Activated CD4-positive, alpha-beta T cell treated with anti-CD3 and anti-CD28 coated beads for 48 hours (primary cell): ENCODE measurements around the gene IDUA.
"Not testable (repeated sequence)": the region's sequence is repeated elsewhere in the genome, so short reads cannot be mapped to it uniquely, and the experiment has no call there.

Source experiments
- DNase-seq: peaks from one replicate; pipeline ENCODE4 v3.0.0-alpha.2; 2020

Gene IDUA

DNA sequence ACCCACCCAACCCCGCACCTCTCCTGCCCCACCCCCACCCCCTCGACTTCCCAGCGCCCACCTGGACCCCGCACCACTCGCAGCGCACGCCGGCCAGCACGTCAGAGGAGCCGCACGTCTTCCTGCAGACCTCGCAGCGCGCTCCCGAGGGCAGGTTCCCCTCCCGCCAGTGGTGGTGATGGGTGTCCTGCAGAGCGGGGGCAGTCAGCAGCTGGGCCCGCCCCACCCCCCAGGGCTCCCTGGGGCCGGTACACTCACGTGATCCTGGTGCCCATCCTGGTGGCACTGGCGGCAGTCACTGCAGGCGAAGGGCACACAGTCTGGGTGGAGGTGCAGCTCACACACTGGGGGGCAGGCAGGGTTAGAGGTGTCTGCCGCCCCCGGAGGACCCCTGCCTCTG lies 18.6 kb upstream of the IDUA start:
- DNase-seq, result no peak

- DNase-seq, result no peak
Observed at GRCh38 chr4:968621-969394, 18.0 kb upstream of the IDUA start.

- no peak for DNase-seq
Observed at GRCh38 chr4:970046-970745, 16.6 kb upstream of the IDUA start.

DNA sequence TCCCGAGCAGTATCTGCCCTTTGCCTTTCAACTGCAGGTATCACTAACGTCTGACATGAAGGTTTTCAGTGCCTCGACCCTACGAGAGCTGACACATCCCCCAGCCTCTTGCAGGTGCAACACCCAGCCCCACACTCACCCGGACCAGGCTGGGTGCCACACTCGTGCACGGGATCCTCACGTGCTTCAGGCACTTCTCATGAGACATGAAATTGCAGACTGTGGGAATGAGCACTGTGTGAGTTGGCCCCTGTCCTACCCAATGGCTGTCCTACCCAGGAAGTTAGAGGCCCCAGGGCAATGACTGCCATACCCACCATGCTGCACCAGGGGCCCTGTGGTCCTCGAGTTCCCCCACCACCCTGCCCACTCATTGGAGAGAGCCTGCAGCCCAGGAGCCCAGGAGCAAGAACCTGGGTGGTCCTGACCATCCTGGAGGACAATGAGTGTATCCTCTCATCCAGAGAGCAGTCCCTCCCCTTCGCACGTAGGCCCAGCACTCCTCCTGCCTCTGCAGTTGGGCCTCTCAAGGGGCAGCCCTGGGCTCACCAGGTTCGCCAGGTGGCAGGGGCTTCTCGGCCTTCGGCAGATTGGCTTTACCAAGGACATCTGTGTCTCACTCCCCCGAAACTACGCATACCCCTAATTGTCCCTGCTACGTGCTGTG lies 15.9 kb upstream of the IDUA start:
- DNase-seq, result no peak

DNA sequence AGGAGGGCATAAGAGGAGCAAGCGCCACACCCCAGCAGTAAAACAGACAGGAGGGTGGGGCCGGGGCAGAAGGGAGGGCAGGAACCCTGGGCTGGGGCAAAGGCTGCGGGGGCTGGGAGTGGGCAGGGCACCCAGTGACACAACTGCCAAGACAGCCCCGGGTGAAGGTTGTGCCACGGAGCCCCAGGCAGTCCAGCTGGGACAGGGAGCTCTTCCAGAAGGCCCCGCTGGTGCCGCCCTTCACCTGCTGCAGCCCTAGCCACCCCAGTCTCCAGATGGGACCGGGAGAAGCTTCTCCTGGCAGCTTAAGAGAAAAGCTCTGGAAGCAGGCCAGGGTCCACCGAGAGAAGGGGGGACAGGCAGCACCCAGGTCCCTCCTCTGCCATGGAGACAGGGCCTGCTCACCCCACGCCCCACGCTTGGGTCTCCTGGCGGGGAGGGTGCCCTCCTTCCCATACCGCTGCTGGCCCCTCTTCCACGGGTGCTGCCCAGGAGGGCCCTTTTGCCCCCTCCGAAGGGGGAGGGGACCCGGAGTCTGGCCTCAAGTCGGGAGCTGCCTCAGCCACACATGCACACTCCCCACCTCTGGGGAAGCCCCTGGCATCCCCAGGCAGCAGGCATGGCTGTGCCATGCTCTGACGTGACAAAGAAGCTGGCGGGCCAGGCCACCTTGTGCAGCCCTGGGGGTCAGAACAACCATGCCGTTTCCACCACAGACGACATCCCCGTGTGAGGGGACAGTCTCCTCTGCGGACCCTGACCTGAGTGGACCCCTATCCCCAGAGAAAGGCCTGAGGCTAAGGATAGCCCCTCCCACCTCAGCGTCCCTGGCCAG lies 15.0 kb upstream of the IDUA start:
- no peak for DNase-seq

- peak; percentile 53 for DNase-seq
Observed at GRCh38 chr4:972651-973424, 14.0 kb upstream of the IDUA start.

DNA sequence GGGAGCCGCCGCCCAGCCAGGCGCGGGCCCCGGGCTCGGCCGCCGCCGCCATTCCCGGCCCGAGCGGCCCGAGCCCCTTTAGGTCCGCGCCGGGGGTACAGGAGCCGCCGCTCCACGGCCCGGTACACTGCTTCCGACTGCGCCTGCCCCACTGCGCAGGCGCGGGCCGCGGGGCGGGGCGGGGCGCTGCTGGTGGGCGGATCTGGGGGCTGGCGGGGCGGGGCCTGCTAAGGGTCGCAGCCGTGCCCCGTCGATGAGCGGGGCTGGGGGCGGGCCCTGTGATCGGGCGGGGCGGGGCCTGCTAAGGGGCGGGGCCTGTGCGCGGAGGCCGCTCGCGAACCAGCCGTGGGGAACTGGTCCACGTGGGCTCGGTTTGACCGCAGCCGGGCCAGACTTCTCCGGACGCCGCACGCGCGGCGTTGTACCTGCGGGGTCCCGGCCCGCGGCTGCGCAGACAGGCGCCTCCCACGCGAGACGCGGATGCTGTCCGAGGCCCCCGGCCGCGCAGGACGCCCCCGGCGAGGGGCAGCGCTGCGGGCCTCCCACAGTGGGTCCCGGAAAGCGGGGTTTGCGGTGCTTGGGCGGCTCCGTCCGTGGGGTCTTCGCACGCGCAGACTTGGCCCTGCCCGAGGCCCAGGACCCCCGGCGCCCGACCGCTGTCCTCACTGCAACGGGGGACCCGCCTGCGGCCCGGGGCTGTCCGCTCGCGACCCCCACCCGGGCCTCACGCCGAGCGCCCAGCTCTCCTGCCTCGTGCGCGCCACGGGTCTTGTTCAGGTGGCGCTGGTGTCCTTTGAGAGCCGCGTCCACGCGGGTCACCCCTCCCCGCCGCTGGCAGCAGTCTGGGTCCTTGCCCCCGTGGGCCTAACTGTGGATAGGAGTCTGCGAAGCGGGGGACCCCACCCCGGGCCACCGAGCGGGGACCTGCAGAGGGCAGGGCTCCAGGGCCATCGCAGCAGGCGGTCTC lies 13.1 kb upstream of the IDUA start, which contains the start of gene DGKQ:
Gene DGKQ, minus strand, starts transcription at position 139 of the 967 bp plus-strand sequence. Its CDS starts 87 bp downstream, at position 52.
- DNase-seq, result peak; percentile 87

DNA sequence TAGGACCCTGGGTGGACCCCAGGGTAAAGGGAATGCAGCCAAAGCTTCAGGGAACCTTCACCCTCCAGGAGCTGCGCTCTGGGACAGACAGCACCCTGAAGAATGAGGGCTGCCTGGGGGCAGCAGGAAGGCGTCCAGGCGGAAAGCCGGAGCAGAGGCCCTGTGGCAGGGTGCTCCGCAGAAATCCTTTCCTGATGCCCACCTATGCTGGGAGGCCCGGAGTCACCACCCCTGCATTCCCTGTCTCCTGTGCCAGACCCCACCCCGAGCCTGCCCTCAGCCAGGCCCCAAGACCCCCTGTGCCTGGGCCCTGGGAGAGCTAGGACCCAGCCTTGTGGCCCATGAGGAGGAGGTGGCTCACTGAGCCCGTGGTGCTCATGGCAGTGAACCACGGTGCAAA lies 12.2 kb upstream of the IDUA start:
- no peak for DNase-seq

GRCh38 chr4:976016-976415 lies 10.8 kb upstream of the IDUA start:
- not testable (repeated sequence) for DNase-seq

DNA sequence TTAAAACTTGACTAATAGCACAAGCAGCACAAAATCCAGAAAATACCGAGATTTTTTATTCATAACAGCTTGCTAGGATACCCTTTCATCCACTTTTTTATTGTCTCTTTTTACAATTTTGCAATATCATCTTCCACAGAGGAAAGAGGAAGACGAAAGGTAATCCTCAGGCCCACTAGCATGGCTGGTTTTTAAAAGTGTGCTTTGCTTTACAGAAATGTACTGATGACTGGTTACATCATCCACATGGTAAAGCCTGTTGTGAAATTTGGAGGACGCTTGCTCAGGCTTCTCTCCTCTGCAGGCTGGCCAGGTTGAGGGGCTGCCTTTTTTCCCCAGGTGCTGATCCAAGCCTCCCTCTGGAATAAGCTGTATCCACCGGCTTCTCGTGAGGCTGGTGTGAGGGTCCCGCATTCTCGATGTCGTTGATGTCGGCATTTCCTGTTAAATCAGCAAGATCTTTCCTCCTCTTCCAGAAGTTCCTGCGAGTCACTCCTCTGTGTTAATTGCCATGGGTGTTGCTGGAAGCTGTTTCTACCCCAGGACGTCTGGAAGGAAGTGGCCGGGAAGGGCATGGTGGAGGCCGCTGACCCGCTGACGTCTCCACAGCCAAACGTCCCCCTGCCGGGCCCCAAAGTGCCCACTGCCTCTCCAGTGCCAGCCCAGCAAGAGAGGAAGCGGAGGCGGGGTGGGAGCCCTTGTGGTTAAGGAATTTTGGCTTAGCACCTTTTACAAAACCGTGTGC lies 7.7 kb upstream of the IDUA start:
- no peak for DNase-seq

DNA sequence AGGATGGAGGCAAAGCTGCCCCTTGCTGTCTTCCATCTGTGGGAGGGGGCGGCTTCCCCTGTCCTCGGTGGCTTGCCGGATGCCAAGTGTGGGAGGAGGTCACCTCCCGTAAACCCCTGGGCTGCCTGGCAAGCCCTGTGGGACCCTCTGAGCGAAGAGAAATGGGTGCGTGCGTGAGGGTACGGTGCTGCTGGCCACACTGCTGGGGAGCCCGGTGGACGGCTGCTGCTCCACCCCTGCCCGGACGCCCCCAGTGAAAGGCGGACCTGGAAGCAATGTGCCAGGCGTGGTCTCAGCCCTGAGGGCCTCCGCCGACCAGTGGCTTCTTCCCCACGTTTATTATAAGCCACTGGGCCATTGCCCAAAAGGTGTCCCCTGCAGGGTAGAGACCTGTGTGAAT lies 4.6 kb upstream of the IDUA start:
- DNase-seq, result no peak

GRCh38 chr4:982814-983213 lies 4.0 kb upstream of the IDUA start:
- no peak for DNase-seq

DNA sequence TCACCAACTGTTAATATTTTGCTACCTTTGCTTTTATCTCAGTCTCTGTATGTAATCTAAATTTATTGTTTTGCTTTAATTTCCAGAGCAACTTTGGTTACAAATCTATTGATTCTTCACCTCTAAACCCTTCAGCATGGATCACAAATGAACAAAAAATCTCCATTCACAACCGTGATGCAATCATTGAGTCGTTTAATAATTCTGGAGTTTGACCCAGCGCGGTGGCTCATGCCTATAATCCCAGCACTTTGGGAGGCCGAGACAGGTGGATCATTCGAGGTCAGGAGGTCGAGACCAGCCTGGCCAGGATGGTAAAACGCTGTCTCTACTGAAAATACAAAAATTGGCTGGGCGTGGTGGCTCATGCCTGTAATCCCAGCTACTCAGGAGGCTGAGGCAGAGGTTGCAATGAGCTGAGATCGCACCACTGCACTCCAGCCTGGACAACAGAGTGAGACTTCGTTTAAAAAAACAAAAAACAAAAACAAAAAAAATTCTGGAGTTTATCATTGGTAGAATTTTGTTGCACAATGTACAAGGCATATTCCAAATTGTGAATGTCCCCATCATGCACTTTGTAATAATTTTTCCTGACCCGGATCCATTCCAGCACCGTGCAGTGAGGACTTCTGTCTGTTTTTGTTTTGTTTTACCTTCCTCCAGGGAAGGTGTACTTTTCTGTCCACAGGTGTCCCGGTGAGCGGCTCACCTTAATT lies 2.3 kb upstream of the IDUA start:
- no peak for DNase-seq

DNA sequence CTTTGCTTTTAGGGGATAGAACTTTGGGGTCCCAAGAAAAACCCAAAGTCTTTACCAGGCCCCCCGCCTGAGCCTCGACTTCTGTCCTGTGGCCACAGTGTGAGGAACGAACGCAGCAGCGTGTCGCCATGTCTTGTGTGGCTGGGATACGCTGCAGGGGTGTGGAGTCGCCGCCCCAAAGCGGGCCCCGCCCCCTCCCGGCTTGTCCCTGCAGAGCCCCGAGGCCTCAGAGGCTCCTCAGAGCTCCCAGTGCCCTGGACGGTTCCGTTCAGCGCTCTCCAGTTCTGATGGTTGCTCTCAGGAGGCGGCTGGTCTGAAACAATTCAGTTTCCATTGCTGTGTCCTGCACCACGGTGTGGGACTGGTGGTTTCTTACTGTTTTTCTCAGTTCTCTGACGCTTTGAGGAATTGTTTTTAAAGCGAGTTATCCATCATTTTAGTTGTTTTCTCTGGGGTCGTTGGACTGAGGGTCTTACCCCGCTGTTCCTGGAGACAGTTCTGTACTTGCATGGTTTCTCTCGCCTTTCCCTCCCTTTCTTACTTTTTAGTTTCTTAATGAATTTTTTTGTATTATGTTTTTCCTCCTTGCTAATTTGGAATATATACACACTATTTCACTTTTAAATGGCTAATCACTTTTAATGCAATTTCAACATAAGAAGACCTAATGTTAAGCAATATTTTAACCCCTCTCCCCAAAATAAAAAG lies 1.6 kb upstream of the IDUA start:
- peak; percentile 85 for DNase-seq

DNA sequence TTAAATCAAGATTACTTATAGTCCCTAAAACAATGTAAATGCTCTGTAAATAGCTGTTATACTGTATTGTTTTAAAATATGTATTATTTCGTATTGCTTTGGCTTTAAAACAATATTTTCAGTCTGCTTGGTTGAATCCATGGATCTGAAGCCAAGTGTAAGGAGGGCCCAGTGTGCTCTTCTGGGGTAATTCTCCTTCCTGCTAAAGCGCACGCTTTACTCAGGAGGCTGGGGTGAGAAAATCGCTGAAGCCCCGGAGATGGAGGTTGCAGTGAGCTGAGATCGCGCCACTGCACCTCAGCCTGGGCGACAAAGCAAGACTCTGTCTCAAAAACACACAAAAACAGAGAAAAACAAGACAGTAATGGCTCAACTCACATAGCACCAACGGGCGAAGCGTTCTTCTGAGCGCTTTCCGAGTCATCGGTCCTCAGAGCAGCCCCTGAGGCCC lies 391 bp upstream of the IDUA start:
- no peak for DNase-seq

- no peak for DNase-seq
Observed at GRCh38 chr4:987624-988513, 1.0 kb downstream of the IDUA start.
